ENCODE data around the gene FIP1L1. TPM values are rescaled to one million over a fixed set of nuclear protein-coding genes. Genes with fewer than 3 reads are reported as not detected.

FIP1L1 gene
- total and polyA plus RNA-seq, 9 of the 15 experiments (the other 6 are each of a cell fraction or from before 2014, with no cell fraction given): 34.6 to 137 (median 72.0) TPM

DNA sequence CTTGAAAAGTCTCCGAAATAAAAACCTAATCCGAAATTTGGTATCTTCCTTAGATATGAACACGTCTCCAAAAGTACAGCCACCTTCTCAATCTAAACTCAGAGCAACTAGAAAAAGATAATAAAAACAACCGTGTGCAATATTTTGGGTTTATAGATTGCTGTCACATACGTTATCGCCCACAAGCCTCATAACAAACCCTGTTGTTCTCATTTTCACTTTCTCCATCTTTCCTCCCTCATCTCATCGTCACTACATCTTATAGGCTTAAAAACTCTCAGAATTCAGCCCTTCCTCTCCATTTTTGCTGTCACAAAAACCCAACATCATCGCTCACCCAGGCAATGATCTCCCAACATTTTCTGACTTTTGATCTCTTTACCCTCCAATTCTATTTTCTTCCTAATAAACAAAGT is 11.1 kb upstream of the FIP1L1 start (continued):
- TF ChIP-seq, protein P1, sequence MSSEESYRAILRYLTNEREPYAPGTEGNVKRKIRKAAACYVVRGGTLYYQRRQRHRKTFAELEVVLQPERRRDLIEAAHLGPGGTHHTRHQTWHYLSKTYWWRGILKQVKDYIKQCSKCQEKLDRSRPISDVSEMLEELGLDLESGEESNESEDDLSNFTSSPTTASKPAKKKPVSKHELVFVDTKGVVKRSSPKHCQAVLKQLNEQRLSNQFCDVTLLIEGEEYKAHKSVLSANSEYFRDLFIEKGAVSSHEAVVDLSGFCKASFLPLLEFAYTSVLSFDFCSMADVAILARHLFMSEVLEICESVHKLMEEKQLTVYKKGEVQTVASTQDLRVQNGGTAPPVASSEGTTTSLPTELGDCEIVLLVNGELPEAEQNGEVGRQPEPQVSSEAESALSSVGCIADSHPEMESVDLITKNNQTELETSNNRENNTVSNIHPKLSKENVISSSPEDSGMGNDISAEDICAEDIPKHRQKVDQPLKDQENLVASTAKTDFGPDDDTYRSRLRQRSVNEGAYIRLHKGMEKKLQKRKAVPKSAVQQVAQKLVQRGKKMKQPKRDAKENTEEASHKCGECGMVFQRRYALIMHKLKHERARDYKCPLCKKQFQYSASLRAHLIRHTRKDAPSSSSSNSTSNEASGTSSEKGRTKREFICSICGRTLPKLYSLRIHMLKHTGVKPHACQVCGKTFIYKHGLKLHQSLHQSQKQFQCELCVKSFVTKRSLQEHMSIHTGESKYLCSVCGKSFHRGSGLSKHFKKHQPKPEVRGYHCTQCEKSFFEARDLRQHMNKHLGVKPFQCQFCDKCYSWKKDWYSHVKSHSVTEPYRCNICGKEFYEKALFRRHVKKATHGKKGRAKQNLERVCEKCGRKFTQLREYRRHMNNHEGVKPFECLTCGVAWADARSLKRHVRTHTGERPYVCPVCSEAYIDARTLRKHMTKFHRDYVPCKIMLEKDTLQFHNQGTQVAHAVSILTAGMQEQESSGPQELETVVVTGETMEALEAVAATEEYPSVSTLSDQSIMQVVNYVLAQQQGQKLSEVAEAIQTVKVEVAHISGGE (CRISPR knock-in tag; IDR thresholded peaks at IDR 0.05): no peak
- TF ChIP-seq CSDE1 (IDR thresholded peaks at IDR 0.05) (no peak), GATAD2A (IDR thresholded peaks at IDR 0.05) (no peak), POLR2A (conservative IDR thresholded peaks at IDR 0.05) (no peak), CHD7 (IDR thresholded peaks at IDR 0.05; ENCODE audit: low read depth, low read length) (no peak), XRCC5 (IDR thresholded peaks at IDR 0.05; ENCODE audit: low read depth, low read length) (no peak), TOE1 (IDR thresholded peaks at IDR 0.05; ENCODE audit: borderline replicate concordance) (no peak), TOE1 (CRISPR knock-in tag; IDR thresholded peaks at IDR 0.05; ENCODE audit: borderline replicate concordance, low read depth) (no peak)
- TF ChIP-seq, protein P2, sequence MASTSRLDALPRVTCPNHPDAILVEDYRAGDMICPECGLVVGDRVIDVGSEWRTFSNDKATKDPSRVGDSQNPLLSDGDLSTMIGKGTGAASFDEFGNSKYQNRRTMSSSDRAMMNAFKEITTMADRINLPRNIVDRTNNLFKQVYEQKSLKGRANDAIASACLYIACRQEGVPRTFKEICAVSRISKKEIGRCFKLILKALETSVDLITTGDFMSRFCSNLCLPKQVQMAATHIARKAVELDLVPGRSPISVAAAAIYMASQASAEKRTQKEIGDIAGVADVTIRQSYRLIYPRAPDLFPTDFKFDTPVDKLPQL (IDR thresholded peaks at IDR 0.05; ENCODE audit: extremely low read depth, insufficient read length): peak; percentile 5
- TF ChIP-seq, protein P3, sequence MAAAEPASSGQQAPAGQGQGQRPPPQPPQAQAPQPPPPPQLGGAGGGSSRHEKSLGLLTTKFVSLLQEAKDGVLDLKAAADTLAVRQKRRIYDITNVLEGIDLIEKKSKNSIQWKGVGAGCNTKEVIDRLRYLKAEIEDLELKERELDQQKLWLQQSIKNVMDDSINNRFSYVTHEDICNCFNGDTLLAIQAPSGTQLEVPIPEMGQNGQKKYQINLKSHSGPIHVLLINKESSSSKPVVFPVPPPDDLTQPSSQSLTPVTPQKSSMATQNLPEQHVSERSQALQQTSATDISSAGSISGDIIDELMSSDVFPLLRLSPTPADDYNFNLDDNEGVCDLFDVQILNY (CRISPR knock-in tag; IDR thresholded peaks at IDR 0.05): no peak

All from K562 (cell line).